ENCODE measurements around the gene NME8.
A peak's percentile ranks its signal among the peaks of the same experiment; 100 is the strongest.

Gene NME8

DNA sequence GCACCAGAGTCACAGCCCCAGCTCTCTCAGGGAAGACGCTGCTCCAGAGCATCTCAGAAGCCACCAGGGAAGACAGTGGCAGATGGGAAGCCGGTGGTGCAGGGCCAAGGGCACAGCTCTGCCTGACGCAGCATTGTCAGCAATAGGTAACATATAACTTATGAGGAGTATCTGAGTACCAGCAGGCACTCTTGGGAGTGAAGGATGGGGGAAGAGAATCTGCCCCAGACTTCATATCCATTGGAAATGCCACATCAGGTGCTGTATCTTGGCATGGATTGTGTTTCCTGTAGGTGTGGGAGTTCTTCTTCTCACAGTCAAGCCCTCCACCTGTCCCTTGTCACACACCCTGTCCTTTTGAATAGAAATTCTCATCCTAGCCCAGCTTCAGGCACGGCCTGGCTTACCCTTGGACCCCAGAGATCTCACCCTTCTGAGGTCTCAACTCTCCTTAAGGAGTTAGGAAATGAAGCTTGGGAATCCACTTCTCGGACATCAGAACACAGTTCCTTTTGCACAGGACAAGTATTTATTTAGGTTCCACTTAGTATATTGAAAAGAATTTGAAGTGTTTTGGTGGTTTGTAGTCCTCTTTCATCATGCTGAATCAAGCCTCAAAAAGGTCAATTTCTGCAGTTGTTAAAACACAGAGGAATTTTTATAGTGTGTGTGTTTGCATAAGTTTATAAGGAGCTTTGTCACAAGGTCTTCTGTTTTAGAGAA, 82.0 kb downstream of the NME8 start:
- H3K4me3 ChIP-seq (ENCODE audit: low read depth, low read length), result no peak overlapping the region

DNA sequence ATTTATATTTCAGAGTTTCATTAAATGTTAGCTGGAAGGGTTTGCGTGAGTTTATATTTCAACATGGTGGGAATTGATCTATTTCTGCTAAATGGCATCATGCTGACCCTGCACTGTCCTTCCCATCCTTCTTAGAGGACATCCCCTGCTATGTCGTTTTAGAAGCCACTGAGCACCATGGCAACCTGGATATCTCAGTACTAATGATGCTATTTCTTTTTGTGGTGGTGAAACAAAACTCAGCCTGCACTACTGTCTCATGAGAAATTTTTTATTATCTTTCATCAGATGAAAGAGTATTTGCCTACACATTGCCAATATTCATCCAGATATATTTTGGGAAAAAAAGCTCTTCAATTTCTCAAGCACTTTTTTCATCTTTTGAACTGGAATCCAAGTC, 84.1 kb downstream of the NME8 start:
- TF ChIP-seq, protein P1, sequence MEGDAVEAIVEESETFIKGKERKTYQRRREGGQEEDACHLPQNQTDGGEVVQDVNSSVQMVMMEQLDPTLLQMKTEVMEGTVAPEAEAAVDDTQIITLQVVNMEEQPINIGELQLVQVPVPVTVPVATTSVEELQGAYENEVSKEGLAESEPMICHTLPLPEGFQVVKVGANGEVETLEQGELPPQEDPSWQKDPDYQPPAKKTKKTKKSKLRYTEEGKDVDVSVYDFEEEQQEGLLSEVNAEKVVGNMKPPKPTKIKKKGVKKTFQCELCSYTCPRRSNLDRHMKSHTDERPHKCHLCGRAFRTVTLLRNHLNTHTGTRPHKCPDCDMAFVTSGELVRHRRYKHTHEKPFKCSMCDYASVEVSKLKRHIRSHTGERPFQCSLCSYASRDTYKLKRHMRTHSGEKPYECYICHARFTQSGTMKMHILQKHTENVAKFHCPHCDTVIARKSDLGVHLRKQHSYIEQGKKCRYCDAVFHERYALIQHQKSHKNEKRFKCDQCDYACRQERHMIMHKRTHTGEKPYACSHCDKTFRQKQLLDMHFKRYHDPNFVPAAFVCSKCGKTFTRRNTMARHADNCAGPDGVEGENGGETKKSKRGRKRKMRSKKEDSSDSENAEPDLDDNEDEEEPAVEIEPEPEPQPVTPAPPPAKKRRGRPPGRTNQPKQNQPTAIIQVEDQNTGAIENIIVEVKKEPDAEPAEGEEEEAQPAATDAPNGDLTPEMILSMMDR (IDR thresholded peaks at IDR 0.05; ENCODE audit: low read depth, low read length), result no peak
- H3K36me3 ChIP-seq, result no peaks in the 10 kb centered on the region
- no peak for DNase-seq

More for the DNA sequence above, 82.0 kb downstream of the NME8 start:
- H3K9me3 ChIP-seq (ENCODE audit: severe bottlenecking), result no peaks in the 10 kb centered on the region
- no peak overlapping the region for H3K27ac ChIP-seq
- H3K27me3 ChIP-seq (ENCODE audit: insufficient read depth, low read depth, severe bottlenecking), result no peaks in the 10 kb centered on the region
- DNase-seq, result no peak
- TF ChIP-seq, protein P1 (IDR thresholded peaks at IDR 0.05; ENCODE audit: low read depth, low read length), result no peak
- no peaks in the 10 kb centered on the region; the same call in 1 of the 2 replicates for H3K36me3 ChIP-seq

DNA sequence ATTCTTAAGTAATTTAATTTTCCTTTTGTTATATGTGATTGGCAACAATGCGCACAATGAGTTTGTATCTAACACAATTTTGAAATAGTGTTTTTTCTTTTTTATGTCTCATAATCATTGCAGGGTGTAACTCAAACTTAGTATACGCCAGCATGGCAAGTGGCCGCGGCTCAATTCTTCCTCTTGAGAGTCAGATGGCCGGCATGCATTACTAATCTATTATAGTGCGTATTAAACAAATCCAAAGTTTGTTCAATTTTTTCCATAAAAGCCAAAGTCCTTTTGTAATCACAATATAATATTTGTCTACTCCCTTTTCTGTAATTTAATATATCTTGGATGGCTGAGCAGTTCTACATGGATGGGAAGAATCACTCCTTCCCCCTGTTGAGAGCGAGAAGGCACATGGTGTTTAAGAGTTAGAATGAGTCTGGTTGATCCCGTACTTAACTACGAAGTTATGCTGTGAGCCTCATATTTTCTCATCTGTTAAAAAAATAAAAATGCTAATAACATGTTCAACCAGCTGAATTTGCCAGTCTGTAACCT, 84.7 kb downstream of the NME8 start:
- H3K9me3 ChIP-seq (ENCODE audit: severe bottlenecking), result no peaks in the 10 kb centered on the region
- no peaks in the 10 kb centered on the region for H3K27me3 ChIP-seq (ENCODE audit: insufficient read depth, low read depth, severe bottlenecking)
- no peak for DNase-seq
- H3K27ac ChIP-seq, result no peak overlapping the region
- H3K4me3 ChIP-seq (ENCODE audit: low read depth, low read length), result no peak overlapping the region
- H3K36me3 ChIP-seq, result no peaks in the 10 kb centered on the region
- TF ChIP-seq, protein P1 (IDR thresholded peaks at IDR 0.05; ENCODE audit: low read depth, low read length), result no peak

More for the DNA sequence above, 84.1 kb downstream of the NME8 start:
- H3K9me3 ChIP-seq (ENCODE audit: severe bottlenecking), result no peaks in the 10 kb centered on the region
- no peak overlapping the region for H3K27ac ChIP-seq
- no peak overlapping the region for H3K4me3 ChIP-seq (ENCODE audit: low read depth, low read length)
- H3K27me3 ChIP-seq (ENCODE audit: insufficient read depth, low read depth, severe bottlenecking), result no peaks in the 10 kb centered on the region

DNA sequence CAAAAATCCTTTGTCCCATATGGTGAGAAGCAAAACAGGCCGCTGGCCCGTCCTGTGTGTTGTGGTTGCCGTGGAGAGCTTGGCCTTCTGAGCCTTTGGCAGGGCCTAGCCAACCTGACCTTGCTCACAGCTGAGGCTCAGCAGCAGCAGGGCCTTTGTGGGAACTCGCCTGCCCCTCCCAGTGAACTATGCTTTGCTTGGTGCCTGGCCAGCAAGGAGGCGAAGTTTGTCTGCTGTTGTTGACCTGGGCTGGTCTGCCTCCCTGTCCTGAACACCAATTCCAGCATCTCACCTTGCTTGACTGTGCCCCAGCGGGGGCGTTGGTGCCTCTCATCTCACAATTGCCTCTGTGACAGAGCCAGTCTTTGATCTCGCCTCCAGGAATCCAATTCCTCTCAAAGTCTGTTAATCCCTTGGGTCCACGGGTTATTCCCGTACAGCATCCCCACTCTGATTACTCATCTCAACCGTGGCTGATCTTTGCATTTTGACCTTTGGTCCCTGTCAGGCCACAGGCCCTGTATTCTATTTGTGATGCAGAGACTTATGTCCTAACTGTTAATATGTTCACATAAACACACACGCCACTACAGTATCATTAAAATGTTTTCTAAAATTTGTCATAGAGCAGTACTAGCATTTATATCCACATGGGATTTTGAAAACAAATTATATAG, 94.7 kb downstream of the NME8 start:
- H3K9me3 ChIP-seq (ENCODE audit: severe bottlenecking), result no peaks in the 10 kb centered on the region
- H3K27ac ChIP-seq, result no peak overlapping the region
- H3K27me3 ChIP-seq (ENCODE audit: insufficient read depth, low read depth, severe bottlenecking), result no peaks in the 10 kb centered on the region
- H3K4me3 ChIP-seq (ENCODE audit: low read depth, low read length), result no peak overlapping the region
- DNase-seq, result peak; percentile 26
- TF ChIP-seq, protein P1 (IDR thresholded peaks at IDR 0.05; ENCODE audit: low read depth, low read length), result no peak
- no peaks in the 10 kb centered on the region for H3K36me3 ChIP-seq

DNA sequence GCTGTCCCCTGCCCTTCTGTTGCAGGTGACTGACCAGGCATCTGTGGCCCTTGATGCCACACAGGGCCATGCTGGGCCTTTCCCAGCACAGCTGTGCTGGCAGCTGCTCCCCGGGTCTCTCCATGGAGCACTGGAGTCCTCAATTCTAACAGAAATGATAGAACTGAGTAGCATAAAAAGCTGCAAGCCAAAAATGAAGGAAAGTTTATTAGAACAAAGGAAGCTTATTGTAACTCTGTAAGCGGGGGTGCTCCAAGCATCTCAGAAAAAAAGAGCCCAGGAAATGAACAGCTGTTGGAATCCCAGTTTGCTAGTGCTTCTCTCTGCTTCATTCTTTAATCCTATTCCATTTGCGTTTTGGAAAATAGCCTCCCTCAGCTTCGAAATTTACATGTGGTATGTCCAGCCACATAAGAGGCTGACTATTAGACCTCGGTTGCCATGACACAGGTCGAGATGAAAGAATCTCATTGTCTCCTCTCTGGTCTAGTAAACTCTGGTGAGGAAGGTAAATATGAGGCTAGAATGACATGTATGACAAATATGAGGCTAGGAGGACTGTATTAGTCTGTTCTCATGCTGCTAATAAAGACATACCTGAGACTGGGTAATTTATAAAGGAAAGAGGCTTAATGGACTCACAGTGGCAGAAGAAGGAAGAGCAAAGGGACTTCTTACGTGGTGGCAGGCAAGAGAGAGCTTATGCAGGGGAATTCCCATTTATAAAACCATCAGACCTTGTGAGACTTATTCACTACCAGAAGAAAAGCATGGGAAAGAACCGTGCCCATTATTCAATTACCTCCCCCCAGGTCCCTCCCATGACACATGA, 95.7 kb downstream of the NME8 start:
- TF ChIP-seq, protein P1 (IDR thresholded peaks at IDR 0.05; ENCODE audit: low read depth, low read length), result no peak
- H3K4me3 ChIP-seq (ENCODE audit: low read depth, low read length), result no peak overlapping the region
- DNase-seq, result no peak
- H3K9me3 ChIP-seq (ENCODE audit: severe bottlenecking), result no peaks in the 10 kb centered on the region
- no peak overlapping the region for H3K27ac ChIP-seq
- no peaks in the 10 kb centered on the region for H3K27me3 ChIP-seq (ENCODE audit: insufficient read depth, low read depth, severe bottlenecking)
- no peaks in the 10 kb centered on the region for H3K36me3 ChIP-seq
